ENCODE measurements around the gene PRDM16.

Gene PRDM16

GRCh38 chr1:3368059-3368458 lies 299.1 kb downstream of the PRDM16 start:
- no peak for DNase-seq

- DNase-seq = peak; percentile 77
Measured at GRCh38 chr1:3368711-3369445, 299.9 kb downstream of the PRDM16 start.

- peak; percentile 93 for DNase-seq
Measured at GRCh38 chr1:3369446-3370076, 300.6 kb downstream of the PRDM16 start.

DNA sequence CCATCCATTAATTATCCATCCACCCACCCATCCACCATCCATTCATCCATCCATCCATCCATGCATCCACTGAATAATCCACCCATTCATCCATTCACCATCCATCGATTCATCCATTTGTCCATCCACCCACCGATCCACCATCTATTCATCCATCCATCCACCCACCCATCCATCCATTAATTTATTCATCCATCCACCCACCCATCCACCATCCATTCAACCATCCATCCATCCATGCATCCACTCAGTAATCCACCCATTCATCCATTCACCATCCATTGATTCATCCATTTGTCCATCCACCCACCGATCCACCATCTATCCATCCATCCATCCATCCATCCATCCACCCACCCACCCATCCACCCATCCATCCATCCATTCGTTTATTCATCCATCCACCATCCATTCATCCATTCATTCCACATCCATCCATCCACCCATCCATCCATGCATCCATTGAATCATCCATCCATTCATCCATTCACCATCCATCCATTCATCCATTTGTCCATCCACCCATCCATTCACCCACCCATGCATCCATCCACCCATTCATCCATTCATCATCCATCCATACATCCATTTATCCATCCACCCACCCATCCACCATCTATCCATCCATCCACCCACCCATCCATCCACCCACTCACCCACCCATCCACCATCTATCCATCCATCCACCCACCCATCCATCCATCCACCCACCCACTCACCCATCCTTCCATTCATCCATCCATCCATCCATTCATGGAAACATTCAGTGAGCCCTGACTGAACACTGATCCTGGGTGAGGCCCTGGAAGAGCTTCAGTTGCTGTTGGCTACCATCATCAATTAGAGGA lies 302.1 kb downstream of the PRDM16 start:
- no peak for DNase-seq

GRCh38 chr1:3372317-3372716 lies 303.3 kb downstream of the PRDM16 start:
- DNase-seq = no peak

GRCh38 chr1:3373175-3373574 lies 304.2 kb downstream of the PRDM16 start:
- DNase-seq = no peak

GRCh38 chr1:3373700-3374405 lies 304.9 kb downstream of the PRDM16 start:
- DNase-seq = no peak

GRCh38 chr1:3375245-3375644 lies 306.2 kb downstream of the PRDM16 start:
- peak; percentile 25 for DNase-seq

DNA sequence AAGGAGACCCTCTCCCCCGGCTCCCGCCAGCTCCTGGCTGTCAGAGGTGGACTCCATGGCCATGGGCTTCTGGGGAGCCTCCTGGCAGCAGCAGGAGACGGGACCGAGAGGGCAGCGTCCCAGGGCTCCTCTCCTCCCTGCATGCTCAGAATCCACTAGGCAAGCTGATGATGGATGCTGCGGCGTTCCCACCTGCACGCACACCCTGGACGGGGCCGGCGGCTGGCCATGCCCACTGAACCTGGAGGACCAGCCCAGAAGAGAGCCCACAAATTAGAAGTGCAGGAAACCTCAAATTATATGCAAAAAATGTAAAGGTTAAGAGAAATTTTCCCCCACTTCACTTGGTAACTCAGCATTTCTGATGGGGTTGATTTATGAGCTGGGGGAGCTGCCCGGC lies 308.2 kb downstream of the PRDM16 start:
- DNase-seq = no peak

GRCh38 chr1:3377604-3378279 lies 308.7 kb downstream of the PRDM16 start:
- no peak for DNase-seq

DNA sequence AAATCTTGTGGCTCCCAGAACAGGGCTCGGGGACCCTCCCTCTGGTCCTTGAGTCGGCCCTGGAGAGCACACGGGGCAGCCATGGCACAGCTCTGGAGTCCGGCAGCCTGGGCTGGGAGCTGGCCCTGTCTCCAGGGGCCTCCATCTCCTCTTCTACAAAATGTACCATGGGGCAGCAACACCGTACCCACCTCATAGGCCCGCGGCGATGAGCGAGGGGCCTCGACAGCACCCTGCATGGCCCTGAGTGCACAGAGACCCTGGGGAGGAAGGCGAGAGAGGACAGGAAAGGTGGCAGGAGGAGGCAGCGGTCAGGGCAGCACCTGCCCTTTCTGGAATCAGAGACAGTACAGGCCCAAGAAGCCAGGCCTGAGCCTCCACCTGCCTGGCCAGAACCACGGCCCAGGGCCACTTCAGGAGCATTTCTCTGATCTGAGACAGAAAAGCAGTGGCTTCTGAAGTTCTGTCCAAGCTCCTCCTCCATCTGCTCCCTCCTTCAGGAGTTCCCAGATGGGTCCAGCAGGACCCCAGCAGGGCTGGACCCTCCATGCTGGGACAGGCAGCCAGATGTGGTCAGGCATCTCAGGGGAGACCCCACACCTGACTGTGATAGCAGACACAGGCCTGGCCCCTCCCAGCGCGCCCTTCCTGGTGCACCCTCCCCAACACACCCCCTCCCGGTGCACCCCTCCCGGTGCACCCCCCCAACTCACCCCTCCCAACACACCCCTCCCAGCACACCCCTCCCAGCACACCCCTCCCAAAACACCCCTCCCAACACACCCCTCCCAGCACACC lies 309.6 kb downstream of the PRDM16 start:
- no peak for DNase-seq

DNA sequence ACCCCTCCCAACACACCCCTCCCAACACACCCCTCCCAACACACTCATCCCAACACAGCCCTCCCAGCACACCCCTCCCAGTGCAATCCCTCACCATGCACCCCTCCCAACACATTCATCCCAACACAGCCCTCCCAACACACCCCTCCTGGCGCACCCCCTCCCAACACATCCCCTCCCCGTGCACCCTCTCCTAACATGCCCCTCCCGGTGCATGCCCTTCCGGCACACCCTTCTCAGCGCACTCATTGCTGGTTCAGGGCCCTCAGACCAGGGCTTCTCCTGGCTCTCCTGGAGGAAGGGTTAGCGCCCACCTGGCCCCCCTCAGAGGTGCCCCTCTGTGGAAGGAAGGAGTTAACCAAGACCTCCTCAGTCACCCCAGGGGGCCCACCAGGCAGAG lies 310.9 kb downstream of the PRDM16 start:
- no peak for DNase-seq

DNA sequence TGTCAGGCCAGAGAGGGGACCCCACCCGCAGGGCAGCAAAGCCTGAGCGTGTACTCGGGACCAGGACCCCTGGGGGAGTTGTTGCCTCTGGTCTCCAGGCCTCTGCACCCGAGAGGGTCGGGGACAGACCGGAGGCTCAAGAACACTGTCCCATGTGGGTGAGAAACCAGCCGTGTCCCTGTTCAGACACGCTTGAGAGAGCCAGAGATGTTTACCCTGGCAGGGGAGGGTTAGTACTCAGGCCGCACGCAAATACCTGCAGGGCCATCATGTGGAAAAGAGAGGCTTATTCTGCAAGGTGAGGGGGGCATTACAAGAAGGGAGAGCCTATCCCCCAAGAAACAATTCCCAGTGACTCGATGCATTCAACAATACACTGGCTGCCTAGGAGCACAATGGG lies 311.5 kb downstream of the PRDM16 start:
- no peak for DNase-seq

GRCh38 chr1:3381901-3382300 lies 312.9 kb downstream of the PRDM16 start:
- no peak for DNase-seq

GRCh38 chr1:3382326-3383057 lies 313.5 kb downstream of the PRDM16 start:
- no peak for DNase-seq

GRCh38 chr1:3383679-3384078 lies 314.7 kb downstream of the PRDM16 start:
- no peak for DNase-seq

- no peak for DNase-seq
Measured at GRCh38 chr1:3384407-3384806, 315.4 kb downstream of the PRDM16 start.

DNA sequence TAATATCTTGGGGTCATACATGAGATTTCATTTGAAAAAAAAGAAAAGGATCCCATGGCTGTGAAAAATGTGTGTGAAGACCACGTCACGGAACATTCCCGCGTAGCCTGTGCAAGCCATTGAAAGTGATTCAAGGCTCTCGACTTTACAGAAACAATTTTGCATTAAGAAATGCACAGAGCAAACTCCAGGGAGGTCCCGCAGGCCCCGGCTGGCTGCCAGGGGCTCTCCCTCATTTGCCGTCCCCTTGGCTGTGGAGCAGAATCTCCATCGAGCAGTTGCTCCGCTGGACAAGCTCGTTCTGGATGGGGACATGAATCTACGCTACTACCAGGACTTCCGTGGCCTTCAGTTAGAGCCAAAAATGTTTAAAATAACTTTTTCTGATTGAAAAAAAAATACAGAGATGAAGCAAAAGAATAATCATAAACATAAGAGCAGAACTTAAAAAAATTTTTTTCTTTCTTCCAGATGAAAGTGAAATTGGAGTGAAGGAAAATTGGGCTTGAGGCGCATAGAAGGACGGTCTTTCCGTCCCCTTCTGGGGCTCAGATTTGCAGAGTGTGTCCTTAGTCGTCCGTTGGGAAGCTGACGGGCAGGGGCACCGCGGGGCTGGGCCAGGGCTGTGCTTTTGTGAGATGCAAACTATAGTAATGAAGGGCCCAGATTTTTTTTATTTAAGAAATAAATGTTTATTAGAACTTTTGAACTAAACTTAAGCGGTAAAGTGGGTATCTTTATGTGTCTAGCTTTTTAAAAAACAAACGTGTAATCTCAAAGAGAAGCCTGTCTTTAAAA lies 317.4 kb downstream of the PRDM16 start:
- no peak for DNase-seq

GRCh38 chr1:3387401-3387800 lies 318.4 kb downstream of the PRDM16 start:
- no peak for DNase-seq
